SK-N-SH (cell line): ENCODE data around the gene BIRC3. TPM values are rescaled to one million over a fixed set of nuclear protein-coding genes. Genes with fewer than 3 reads are reported as not detected.

Experiments used
- CTCF ChIA-PET: fragments of 300-600, 350-600 bp; formaldehyde crosslinking; extraction: SDS; loops from one replicate; lab custom pipeline; 2021; lab: Yijun Ruan, JAX
- POLR2A ChIA-PET: fragments of 350-600 bp; sonication (Branson Sonifier 250); formaldehyde crosslinking; extraction: SDS; loops from one replicate; lab custom pipeline; 2020; ENCODE audit warnings: antibody characterized with exemption, inconsistent platforms; lab: Yijun Ruan, JAX
- DNase-seq: peaks from one replicate; pipeline ENCODE4 v3.0.0; 2012
- H2AFZ ChIP-seq: fragments of 200-600 bp; sonication (generic); 2 replicates; pipeline ENCODE4 v1.8.1; 2016; ENCODE audit warnings: antibody characterized with exemption, mild to moderate bottlenecking, low read depth
- H3F3A ChIP-seq: fragments of 200-600 bp; sonication (generic); replicated peaks from 2 replicates; pipeline ENCODE3; 2016; ENCODE audit warnings: antibody characterized with exemption, mild to moderate bottlenecking; ENCODE audit not compliant: insufficient read depth
- H3K27ac ChIP-seq, 2 experiments: fragments of 200-500 bp in 1 of 2; fragments of 200-600 bp in 1 of 2; sonication (Bioruptor generic) in 1 of 2; sonication (generic), shearing (Covaris generic) in 1 of 2; 2 replicates each; pipeline versions ENCODE4 v1.5.1 to v1.6.1; 2014 to 2016; ENCODE audit warnings: low read depth in 2 of 2, inconsistent platforms in 1 of 2, low read length in 1 of 2, mild to moderate bottlenecking in 1 of 2, mixed read lengths in 1 of 2
- H3K27me3 ChIP-seq: fragments of 200-600 bp; sonication (generic), shearing (Covaris generic); 2 replicates; pipeline ENCODE4 v1.6.1; 2016; ENCODE audit warnings: mixed run types; ENCODE audit not compliant: insufficient read depth
- H3K36me3 ChIP-seq, 2 experiments: fragments of 200-500 bp in 1 of 2; fragments of 200-600 bp in 1 of 2; sonication (Bioruptor generic) in 1 of 2; sonication (generic) in 1 of 2; replicated peaks in 1 of 2; 2 replicates each; pipeline versions ENCODE3 to v1.5.1; 2014 to 2016; ENCODE audit warnings: low read length in 1 of 2, mild to moderate bottlenecking in 1 of 2; ENCODE audit not compliant: insufficient read depth in 2 of 2, control insufficient read depth in 1 of 2
- H3K4me1 ChIP-seq, 2 experiments: fragments of 200-500 bp in 1 of 2; fragments of 200-600 bp in 1 of 2; sonication (Bioruptor generic) in 1 of 2; sonication (generic), shearing (Covaris generic) in 1 of 2; 2 replicates each; pipeline versions ENCODE4 v1.5.1 to v1.6.1; 2014 to 2016; ENCODE audit warnings: low read depth in 1 of 2, low read length in 1 of 2, mixed run types in 1 of 2; ENCODE audit not compliant: insufficient read depth in 2 of 2, control insufficient read depth in 1 of 2
- H3K4me2 ChIP-seq: fragments of 200-600 bp; sonication (generic), shearing (Covaris generic); 2 replicates; pipeline ENCODE4 v1.6.1; 2017; ENCODE audit warnings: mixed run types
- H3K4me3 ChIP-seq, 2 experiments: fragments of 200-500 bp in 1 of 2; fragments of 200-600 bp in 1 of 2; sonication (Bioruptor generic) in 1 of 2; sonication (generic), shearing (Covaris generic) in 1 of 2; 2 replicates each; pipeline versions ENCODE4 v1.5.1 to v1.8.1; 2014 to 2016; ENCODE audit warnings: low read depth in 2 of 2, inconsistent platforms in 1 of 2, low read length in 1 of 2, mild to moderate bottlenecking in 1 of 2, mixed read lengths in 1 of 2, moderate library complexity in 1 of 2
- H3K79me2 ChIP-seq: fragments of 200-600 bp; sonication (generic); 2 replicates; pipeline ENCODE4 v1.8.1; 2017; ENCODE audit warnings: mild to moderate bottlenecking; ENCODE audit not compliant: insufficient read depth
- H3K9ac ChIP-seq: fragments of 200-600 bp; sonication (generic); 2 replicates; pipeline ENCODE4 v1.6.1; 2017; ENCODE audit warnings: mixed run types
- H3K9me2 ChIP-seq: fragments of 200-600 bp; sonication (generic); 2 replicates; pipeline ENCODE4 v1.6.1; 2017; ENCODE audit warnings: mixed run types
- H3K9me3 ChIP-seq: fragments of 200-600 bp; sonication (generic); 2 replicates; pipeline ENCODE4 v1.6.1; 2017; ENCODE audit warnings: mixed run types, mild to moderate bottlenecking, moderate library complexity
- H4K20me1 ChIP-seq: fragments of 200-600 bp; sonication (generic); 2 replicates; pipeline ENCODE4 v1.6.1; 2017; ENCODE audit warnings: mild to moderate bottlenecking, mixed run types; ENCODE audit not compliant: insufficient read depth
- EP300 ChIP-seq, 2 experiments: IDR thresholded peaks; 2 replicates each; pipeline versions ENCODE4 v1.4.0 to v1.6.1; 2012; ENCODE audit warnings: borderline replicate concordance in 1 of 2, low read depth in 1 of 2, low read length in 1 of 2
- FOXJ3 ChIP-seq: sonication (generic); formaldehyde crosslinking; IDR thresholded peaks from 2 replicates; pipeline ENCODE4 v1.5.1; 2020; ENCODE audit warnings: mild to moderate bottlenecking, missing genetic modification reagents
- IRF3 ChIP-seq: fragments of 150-350 bp; IDR thresholded peaks from 2 replicates; pipeline ENCODE4 v1.6.1; 2016; ENCODE audit warnings: mild to moderate bottlenecking, low read depth, low read length
- MEF2A ChIP-seq: IDR thresholded peaks from 2 replicates; pipeline ENCODE4 v1.4.0; 2012; ENCODE audit warnings: low read depth, borderline replicate concordance
- MXI1 ChIP-seq: IDR thresholded peaks from 2 replicates; pipeline ENCODE4 v1.6.1; 2012; ENCODE audit warnings: mild to moderate bottlenecking, low read depth, low read length, improper control_type of control experiment
- NFIC ChIP-seq: IDR thresholded peaks from 2 replicates; pipeline ENCODE4 v1.4.0; 2012; ENCODE audit warnings: borderline replicate concordance
- NRF1 ChIP-seq: IDR thresholded peaks from 2 replicates; pipeline ENCODE4 v1.6.1; 2012; ENCODE audit warnings: low read depth, mild to moderate bottlenecking, low read length
- RAD21 ChIP-seq: IDR thresholded peaks from 2 replicates; pipeline ENCODE4 v1.6.1; 2012; ENCODE audit warnings: mild to moderate bottlenecking, low read length
- RCOR1 ChIP-seq: fragments of 150-350 bp; IDR thresholded peaks from 2 replicates; pipeline ENCODE4 v1.6.1; 2017; ENCODE audit warnings: antibody characterized with exemption, low read length
- REST ChIP-seq: IDR thresholded peaks from 2 replicates; pipeline ENCODE4 v1.6.1; 2012; ENCODE audit warnings: mild to moderate bottlenecking, low read depth, low read length, moderate library complexity
- RFX5 ChIP-seq: IDR thresholded peaks from 2 replicates; pipeline ENCODE4 v1.6.1; 2012; ENCODE audit warnings: mild to moderate bottlenecking, improper control_type of control experiment, low read length
- RXRA ChIP-seq: IDR thresholded peaks from 2 replicates; pipeline ENCODE4 v1.4.0; 2012; ENCODE audit warnings: low read depth, mild to moderate bottlenecking, borderline replicate concordance
- TAF1 ChIP-seq: IDR thresholded peaks from 2 replicates; pipeline ENCODE4 v1.6.1; 2012; ENCODE audit warnings: low read depth, mild to moderate bottlenecking, low read length, moderate library complexity, borderline replicate concordance
- TCF12 ChIP-seq: IDR thresholded peaks from 2 replicates; pipeline ENCODE4 v1.4.0; 2012
- TEAD4 ChIP-seq: IDR thresholded peaks from 2 replicates; pipeline ENCODE4 v1.4.0; 2012; ENCODE audit warnings: mild to moderate bottlenecking, borderline replicate concordance; ENCODE audit not compliant: insufficient read depth
- USF1 ChIP-seq: IDR thresholded peaks from 2 replicates; pipeline ENCODE4 v1.4.0; 2012; ENCODE audit warnings: low read depth, borderline replicate concordance
- USF2 ChIP-seq: fragments of 150-350 bp; IDR thresholded peaks from 2 replicates; pipeline ENCODE4 v1.6.1; 2017; ENCODE audit warnings: antibody characterized with exemption, low read length, low read depth, borderline replicate concordance
- WGBS: methylation state at CpG from one replicate; pipeline ENCODE4 v1.1.6; 2017; ENCODE audit warnings: low lambda C conversion rate; 5-methylcytosine and 5-hydroxymethylcytosine counted together
- polyA plus RNA-seq, 3 experiments: library from polyadenylated mRNA; depleted of rRNA; stranded (reverse); fragments of >200 nt; gene quantifications; 2 replicates each; pipeline ENCODE4 v1.2.3, GENCODE V29; 2012

BIRC3 gene
- polyA plus RNA-seq, 1 of the 3 experiments (the other 2 are of a cell fraction), result 0.46 TPM

GRCh38 chr11:102385085-102386007 lies 68.1 kb downstream of the BIRC3 start:
- POLR2A ChIA-PET, result no interaction called here
- Histone ChIP-seq H3K27ac (peak overlapping the region in 1 of 2 experiments; percentile 3; a peak in 1 of 4 replicates), H3K27me3 (no peaks in the 10 kb centered on the region), H3K9me2 (no peaks in the 10 kb centered on the region), H3K36me3 (peaks cover 30 to 62% of the 10 kb centered on the region in 2 experiments), H3K9ac (no peak overlapping the region), H2AFZ (no peak overlapping the region), H3K4me2 (no peak overlapping the region), H3K9me3 (no peaks in the 10 kb centered on the region), H3F3A (peaks cover 22% of the 10 kb centered on the region), H4K20me1 (no peaks in the 10 kb centered on the region), H3K4me1 (peaks cover 0 to 8% of the 10 kb centered on the region in 2 experiments; a peak in 2 of 4 replicates), H3K79me2 (peaks cover 25% of the 10 kb centered on the region; the same call in 1 of the 2 replicates), H3K4me3 (no peak overlapping the region)
- no peak for DNase-seq
- 96% methylated on average over 5 of the region's 5 CpGs for WGBS
- TF ChIP-seq TCF12, result no peak
- TF ChIP-seq EP300 (IDR thresholded peaks at IDR 0.05; ENCODE audit: borderline replicate concordance in 1 of 2, low read depth in 1 of 2, low read length in 1 of 2), result no peak
- TF ChIP-seq USF2, result no peak
- no peak for TF ChIP-seq RXRA
- no peak for TF ChIP-seq MXI1
- no peak for TF ChIP-seq RCOR1
- no peak for TF ChIP-seq NFIC
- no peak for TF ChIP-seq REST
- no peak for TF ChIP-seq NRF1
- no peak for TF ChIP-seq TEAD4
- no peak for TF ChIP-seq TAF1
- TF ChIP-seq RFX5, result no peak
- no peak for TF ChIP-seq IRF3
- no peak for TF ChIP-seq MEF2A
- TF ChIP-seq RAD21, result no peak
- TF ChIP-seq USF1, result no peak
- no peak for TF ChIP-seq FOXJ3
- CTCF ChIA-PET, result interaction anchor here (1.3 kb wide), 1 partner anchor 33 kb away, joined by 3 read pairs; no protein-coding TSS in a partner anchor
